Muscle layer of duodenum (tissue), 2 donors: Measurements from ENCODE around the gene PIGP.
"Not testable (repeated sequence)": the region's sequence is repeated elsewhere in the genome, so short reads cannot be mapped to it uniquely, and the experiment has no call there.

Source experiments
- H3K27ac ChIP-seq: one replicate; pipeline ENCODE4 v1.7.0; 2013; ENCODE audit warnings: mild to moderate bottlenecking, low read length
- H3K27me3 ChIP-seq: one replicate; pipeline ENCODE4 v1.7.0; 2013; ENCODE audit warnings: low read depth, mild to moderate bottlenecking, control low read depth, low read length
- H3K36me3 ChIP-seq, 2 donors: one replicate each; pipeline ENCODE4 v1.7.0; 2013; ENCODE audit warnings: low read length in 2 of 2, control low read depth in 1 of 2, mild to moderate bottlenecking in 1 of 2; ENCODE audit not compliant: insufficient read depth in 2 of 2, control insufficient read depth in 1 of 2
- H3K4me1 ChIP-seq, 2 donors: one replicate each; pipeline ENCODE4 v1.7.0; 2013; ENCODE audit warnings: low read length in 2 of 2, mild to moderate bottlenecking in 2 of 2, control low read depth in 1 of 2, moderate library complexity in 1 of 2; ENCODE audit not compliant: insufficient read depth in 2 of 2, control insufficient read depth in 1 of 2
- H3K4me3 ChIP-seq, 2 donors: one replicate each; pipeline ENCODE4 v1.7.0; 2013; ENCODE audit warnings: low read length in 2 of 2, low read depth in 1 of 2, mild to moderate bottlenecking in 1 of 2
- H3K9me3 ChIP-seq, 2 donors: one replicate each; pipeline ENCODE4 v1.7.0; 2013; ENCODE audit warnings: low read length in 2 of 2, control low read depth in 1 of 2, mild to moderate bottlenecking in 1 of 2; ENCODE audit not compliant: control insufficient read depth in 1 of 2
- donor health status: healthy.

Gene PIGP

GRCh38 chr21:37072988-37073416 lies at the start of gene PIGP, which contains the start of gene TTC3:
Gene PIGP (minus strand): TSS chr21:37073071. CDS start chr21:37072515, 556 bp downstream.
Gene TTC3 (plus strand): TSS chr21:37073254. CDS start chr21:37087258, 14,004 bp downstream.
- no peaks in the 10 kb centered on the region for H3K27me3 ChIP-seq
- peaks cover 16 to 29% of the 10 kb centered on the region in 2 donors for H3K4me1 ChIP-seq
- H3K9me3 ChIP-seq = no peaks in the 10 kb centered on the region
- peak within 1 kb of the TSS; percentile 99 for H3K27ac ChIP-seq
- H3K4me3 ChIP-seq = peak within 1 kb of the TSS; percentile 86 to 95
- H3K36me3 ChIP-seq = peaks cover 8 to 18% of the 10 kb centered on the region in 2 donors

- peaks cover 6 to 7% of the 10 kb centered on the region in 2 donors for H3K36me3 ChIP-seq
- H3K4me1 ChIP-seq = no peaks in the 10 kb centered on the region
- H3K9me3 ChIP-seq = no peaks in the 10 kb centered on the region
- no peak overlapping the region for H3K4me3 ChIP-seq
- H3K27ac ChIP-seq = no peak overlapping the region
- no peaks in the 10 kb centered on the region for H3K27me3 ChIP-seq
These were observed 46.7 kb upstream of the PIGP start for GRCh38 chr21:37119421-37120218.

GRCh38 chr21:37118187-37118826 lies 45.4 kb upstream of the PIGP start:
- Histone ChIP-seq H3K9me3 (no peaks in the 10 kb centered on the region), H3K27me3 (no peaks in the 10 kb centered on the region), H3K27ac (no peak overlapping the region), H3K4me1 (no peaks in the 10 kb centered on the region), H3K36me3 (peaks cover 4 to 6% of the 10 kb centered on the region in 2 donors), H3K4me3 (no peak overlapping the region)

GRCh38 chr21:37117204-37117603 lies 44.3 kb upstream of the PIGP start:
- no peaks in the 10 kb centered on the region for H3K9me3 ChIP-seq
- H3K27ac ChIP-seq = no peak overlapping the region
- H3K4me1 ChIP-seq = no peaks in the 10 kb centered on the region
- H3K36me3 ChIP-seq = peaks cover 0 to 6% of the 10 kb centered on the region in 2 donors
- no peak overlapping the region for H3K4me3 ChIP-seq
- no peaks in the 10 kb centered on the region for H3K27me3 ChIP-seq

- not testable (repeated sequence) for H3K4me3 ChIP-seq, H3K4me1 ChIP-seq, H3K27me3 ChIP-seq, H3K36me3 ChIP-seq, H3K27ac ChIP-seq, H3K9me3 ChIP-seq
These were observed 43.6 kb upstream of the PIGP start for GRCh38 chr21:37116459-37116858.

- H3K4me1 ChIP-seq, H3K9me3 ChIP-seq, H3K27ac ChIP-seq, H3K36me3 ChIP-seq, H3K27me3 ChIP-seq, H3K4me3 ChIP-seq: not testable (repeated sequence)
These were observed 41.4 kb upstream of the PIGP start for GRCh38 chr21:37114301-37114700.

- H3K9me3 ChIP-seq, H3K27me3 ChIP-seq, H3K4me3 ChIP-seq, H3K27ac ChIP-seq, H3K36me3 ChIP-seq, H3K4me1 ChIP-seq: not testable (repeated sequence)
These were observed 38.2 kb upstream of the PIGP start for GRCh38 chr21:37111029-37111428.

- Histone ChIP-seq H3K4me3 (no peak overlapping the region), H3K4me1 (no peaks in the 10 kb centered on the region), H3K27me3 (no peaks in the 10 kb centered on the region), H3K27ac (no peak overlapping the region), H3K36me3 (peaks cover 5 to 6% of the 10 kb centered on the region in 2 donors), H3K9me3 (no peaks in the 10 kb centered on the region)
These were observed 34.1 kb upstream of the PIGP start for GRCh38 chr21:37106998-37107397.

- not testable (repeated sequence) for H3K4me3 ChIP-seq, H3K4me1 ChIP-seq
These were observed 29.9 kb upstream of the PIGP start for GRCh38 chr21:37102746-37103145.

GRCh38 chr21:37101384-37101783 lies 28.5 kb upstream of the PIGP start:
- no peak overlapping the region for H3K27ac ChIP-seq
- H3K36me3 ChIP-seq = peaks cover 16 to 23% of the 10 kb centered on the region in 2 donors
- no peaks in the 10 kb centered on the region for H3K9me3 ChIP-seq
- no peak overlapping the region for H3K4me3 ChIP-seq
- H3K27me3 ChIP-seq = no peaks in the 10 kb centered on the region
- no peaks in the 10 kb centered on the region for H3K4me1 ChIP-seq

More at GRCh38 chr21:37102746-37103145, 29.9 kb upstream of the PIGP start:
- H3K27me3 ChIP-seq, H3K27ac ChIP-seq, H3K9me3 ChIP-seq: not testable (repeated sequence)
- H3K36me3 ChIP-seq = peaks cover 6 to 15% of the 10 kb centered on the region in 2 donors

GRCh38 chr21:37100316-37100715 lies 27.4 kb upstream of the PIGP start:
- Histone ChIP-seq H3K9me3 (no peaks in the 10 kb centered on the region), H3K4me3 (no peak overlapping the region), H3K27me3 (no peaks in the 10 kb centered on the region), H3K4me1 (no peaks in the 10 kb centered on the region), H3K36me3 (peaks cover 23 to 34% of the 10 kb centered on the region in 2 donors), H3K27ac (no peak overlapping the region)
